ENCODE data around the gene RBFOX2. TPM values are rescaled to one million over a fixed set of nuclear protein-coding genes. Genes with fewer than 3 reads are reported as not detected.
A peak's percentile ranks its signal among the peaks of the same experiment; 100 is the strongest.

RBFOX2 gene
- total RNA-seq, 2 experiments from 2014 or later: 1.9 to 2.4 TPM

DNA sequence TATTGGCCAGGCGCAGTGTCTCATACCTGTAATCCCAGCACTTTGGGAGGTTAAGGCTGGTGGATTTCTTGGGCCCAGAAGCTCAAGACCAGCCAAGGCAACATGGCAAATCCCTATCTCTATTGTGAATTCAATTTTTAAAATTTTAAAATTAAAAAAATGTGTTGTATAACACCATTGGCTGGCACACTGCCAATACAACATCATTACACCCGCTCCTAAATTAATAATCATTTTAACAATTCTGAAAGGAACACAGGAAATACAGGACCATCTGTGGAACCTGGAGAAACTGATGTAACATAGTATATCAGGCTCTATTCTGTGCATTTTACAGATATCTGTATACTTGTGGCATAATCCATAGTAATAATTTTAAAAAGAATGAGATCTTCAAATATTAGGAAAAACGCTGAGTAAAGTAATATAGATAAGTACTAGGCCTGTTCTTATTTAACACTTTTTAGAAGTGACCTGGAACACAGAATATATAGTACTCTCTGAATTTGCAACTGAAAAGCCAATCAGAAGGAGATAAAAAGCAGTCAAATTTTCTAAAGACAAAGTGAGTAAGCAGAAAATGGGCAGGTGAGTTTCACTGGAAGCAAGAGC lies 186.6 kb downstream of the RBFOX2 start:
- peaks cover 0 to 10% of the 10 kb centered on the region in 2 experiments for H3K27me3 ChIP-seq (ENCODE audit: control insufficient read depth in 1 of 2, insufficient read depth in 2 of 2, low read length in 2 of 2)
- no peak overlapping the region for H3K27ac ChIP-seq (ENCODE audit: low read depth in 1 of 2, low read length in 2 of 2)
- TF ChIP-seq, protein P1, sequence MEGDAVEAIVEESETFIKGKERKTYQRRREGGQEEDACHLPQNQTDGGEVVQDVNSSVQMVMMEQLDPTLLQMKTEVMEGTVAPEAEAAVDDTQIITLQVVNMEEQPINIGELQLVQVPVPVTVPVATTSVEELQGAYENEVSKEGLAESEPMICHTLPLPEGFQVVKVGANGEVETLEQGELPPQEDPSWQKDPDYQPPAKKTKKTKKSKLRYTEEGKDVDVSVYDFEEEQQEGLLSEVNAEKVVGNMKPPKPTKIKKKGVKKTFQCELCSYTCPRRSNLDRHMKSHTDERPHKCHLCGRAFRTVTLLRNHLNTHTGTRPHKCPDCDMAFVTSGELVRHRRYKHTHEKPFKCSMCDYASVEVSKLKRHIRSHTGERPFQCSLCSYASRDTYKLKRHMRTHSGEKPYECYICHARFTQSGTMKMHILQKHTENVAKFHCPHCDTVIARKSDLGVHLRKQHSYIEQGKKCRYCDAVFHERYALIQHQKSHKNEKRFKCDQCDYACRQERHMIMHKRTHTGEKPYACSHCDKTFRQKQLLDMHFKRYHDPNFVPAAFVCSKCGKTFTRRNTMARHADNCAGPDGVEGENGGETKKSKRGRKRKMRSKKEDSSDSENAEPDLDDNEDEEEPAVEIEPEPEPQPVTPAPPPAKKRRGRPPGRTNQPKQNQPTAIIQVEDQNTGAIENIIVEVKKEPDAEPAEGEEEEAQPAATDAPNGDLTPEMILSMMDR (IDR thresholded peaks at IDR 0.05): no peak
- peaks cover 3% of the 10 kb centered on the region for H3K4me1 ChIP-seq (ENCODE audit: insufficient read depth, low read length)
- ChIA-PET CTCF (no interaction called here), POLR2A (no interaction called here)
- H3K4me3 ChIP-seq (ENCODE audit: low read length): no peak overlapping the region
- H3K9me3 ChIP-seq (ENCODE audit: control insufficient read depth in 1 of 2, insufficient read depth in 1 of 2, low read length in 2 of 2): no peaks in the 10 kb centered on the region
- H3K36me3 ChIP-seq (ENCODE audit: insufficient read depth, low read length): no peaks in the 10 kb centered on the region
- DNase-seq: no peak
- ATAC-seq (ENCODE audit: poor library complexity): no peak
- no peaks in the 10 kb centered on the region for H3K9me3 Mint-ChIP-seq
- H3K36me3 Mint-ChIP-seq (ENCODE audit: low read depth): no peaks in the 10 kb centered on the region
- peaks cover 16% of the 10 kb centered on the region for H3K4me1 Mint-ChIP-seq (ENCODE audit: low read depth)
- H3K27me3 Mint-ChIP-seq: peaks cover 26% of the 10 kb centered on the region
- no peak overlapping the region for H3K27ac Mint-ChIP-seq
- no peak overlapping the region for H3K4me3 Mint-ChIP-seq
- intact Hi-C loops (cut with DNase I, micrococcal nuclease): loop anchor here in 1 of 2 experiments (5.0 kb wide), 1 partner anchor 215 kb away; no protein-coding TSS in a partner anchor

DNA sequence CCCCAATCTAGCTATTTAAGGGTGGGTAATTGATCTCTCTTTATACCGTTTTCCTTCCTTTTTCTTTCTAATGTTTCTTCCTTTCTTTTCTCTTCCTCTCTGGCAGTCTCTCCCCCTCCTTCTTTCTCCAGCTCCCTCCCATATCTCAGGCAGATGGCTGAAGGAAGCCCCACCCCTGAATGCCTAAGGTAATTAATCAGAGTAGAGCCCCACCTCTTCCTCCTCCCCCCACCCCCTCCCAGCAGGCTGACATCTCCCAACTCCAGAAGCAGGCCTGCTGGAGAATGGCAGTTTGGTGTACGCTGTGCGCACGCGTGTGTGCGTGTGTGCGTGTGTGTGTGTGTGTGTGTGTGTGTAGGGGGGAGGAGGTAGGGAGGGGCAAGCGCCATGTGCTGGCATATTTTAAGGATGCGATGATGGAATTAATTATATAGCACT lies 188.3 kb downstream of the RBFOX2 start:
- TF ChIP-seq, protein P1 (IDR thresholded peaks at IDR 0.05): no peak
- ChIA-PET POLR2A (no interaction called here), CTCF (no interaction called here)
- Mint-ChIP-seq H3K9me3 (no peaks in the 10 kb centered on the region), H3K27ac (no peak overlapping the region), H3K36me3 (ENCODE audit: low read depth) (no peaks in the 10 kb centered on the region), H3K4me3 (no peak overlapping the region), H3K4me1 (ENCODE audit: low read depth) (peaks cover 17% of the 10 kb centered on the region), H3K27me3 (peaks cover 26% of the 10 kb centered on the region)
- Histone ChIP-seq H3K4me3 (ENCODE audit: low read length) (no peak overlapping the region), H3K4me1 (ENCODE audit: insufficient read depth, low read length) (peaks cover 3% of the 10 kb centered on the region), H3K36me3 (ENCODE audit: insufficient read depth, low read length) (no peaks in the 10 kb centered on the region), H3K27me3 (ENCODE audit: control insufficient read depth in 1 of 2, insufficient read depth in 2 of 2, low read length in 2 of 2) (peaks cover 0 to 10% of the 10 kb centered on the region in 2 experiments), H3K27ac (ENCODE audit: low read depth in 1 of 2, low read length in 2 of 2) (no peak overlapping the region), H3K9me3 (ENCODE audit: control insufficient read depth in 1 of 2, insufficient read depth in 1 of 2, low read length in 2 of 2) (no peaks in the 10 kb centered on the region)
- intact Hi-C loops (cut with DNase I, micrococcal nuclease): loop anchor here in 1 of 2 experiments (5.0 kb wide), 1 partner anchor 213 kb away; no protein-coding TSS in a partner anchor
- ATAC-seq (ENCODE audit: poor library complexity) (no peak), DNase-seq (peak in 2 of 14 experiments; percentile 28 to 37)

DNA sequence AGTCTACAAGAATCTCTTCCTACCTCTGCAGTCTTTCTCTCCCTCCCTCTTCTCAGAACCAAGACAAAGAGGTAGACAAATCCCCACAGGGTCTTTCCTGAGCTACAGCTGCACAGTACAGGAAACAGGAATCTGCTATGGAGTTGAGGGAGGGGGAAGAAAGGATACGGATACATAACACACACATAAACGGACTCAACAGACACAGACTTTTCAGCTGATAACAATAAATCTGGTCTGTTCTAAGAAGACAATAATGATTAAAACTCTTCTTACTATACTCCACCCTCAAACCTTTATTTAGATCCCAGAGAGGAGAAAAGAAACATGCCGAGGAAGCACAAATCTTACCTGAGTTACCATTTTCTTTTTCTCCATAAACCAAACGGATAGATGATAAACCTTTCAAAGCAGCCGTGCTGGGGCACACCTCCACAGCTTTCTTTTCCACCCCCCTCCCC lies 188.8 kb downstream of the RBFOX2 start:
- H3K27me3 Mint-ChIP-seq: peaks cover 26% of the 10 kb centered on the region
- no peak overlapping the region for H3K27ac Mint-ChIP-seq
- H3K36me3 Mint-ChIP-seq (ENCODE audit: low read depth): no peaks in the 10 kb centered on the region
- no peaks in the 10 kb centered on the region for H3K9me3 Mint-ChIP-seq
- Histone ChIP-seq H3K36me3 (ENCODE audit: insufficient read depth, low read length) (no peaks in the 10 kb centered on the region), H3K4me1 (ENCODE audit: insufficient read depth, low read length) (peaks cover 3% of the 10 kb centered on the region), H3K9me3 (ENCODE audit: control insufficient read depth in 1 of 2, insufficient read depth in 1 of 2, low read length in 2 of 2) (no peaks in the 10 kb centered on the region), H3K27me3 (ENCODE audit: control insufficient read depth in 1 of 2, insufficient read depth in 2 of 2, low read length in 2 of 2) (peaks cover 0 to 10% of the 10 kb centered on the region in 2 experiments), H3K4me3 (ENCODE audit: low read length) (no peak overlapping the region), H3K27ac (ENCODE audit: low read depth in 1 of 2, low read length in 2 of 2) (no peak overlapping the region)
- H3K4me1 Mint-ChIP-seq (ENCODE audit: low read depth): peaks cover 13% of the 10 kb centered on the region
- DNase-seq (no peak), ATAC-seq (ENCODE audit: poor library complexity) (no peak)
- ChIA-PET POLR2A (no interaction called here), CTCF (no interaction called here)
- TF ChIP-seq, protein P1 (IDR thresholded peaks at IDR 0.05): no peak
- H3K4me3 Mint-ChIP-seq: no peak overlapping the region
- intact Hi-C loops (cut with DNase I, micrococcal nuclease): loop anchor here in 1 of 2 experiments (5.0 kb wide), 1 partner anchor 213 kb away; no protein-coding TSS in a partner anchor
